Central memory CD8-positive, alpha-beta T cell (primary cell): ENCODE measurements around the gene PKP4.
A peak's percentile ranks its signal among the peaks of the same experiment; 100 is the strongest.

ENCODE experiments used
- ATAC-seq: fragments of 150-1000 bp; cut with Tn5 transposase; replicated peaks from 2 replicates; pipeline ENCODE4 v1.10.0; 2022; ENCODE audit warnings: mild to moderate bottlenecking, moderate FRiP score, moderate number of reproducible peaks; ENCODE audit not compliant: poor library complexity, severe bottlenecking; ENCODE audit errors: extremely low read depth
- DNase-seq, 2 donors: peaks; one replicate each; pipeline ENCODE4 v3.0.0; 2021; ENCODE audit warnings: low spot score in 2 of 2
- H3K27ac Mint-ChIP-seq: one replicate; pipeline ENCODE4 v1.8.0; 2022; ENCODE audit warnings: low read depth, mild to moderate bottlenecking, moderate library complexity, mixed read lengths
- H3K27me3 Mint-ChIP-seq: one replicate; pipeline ENCODE4 v1.8.0; 2022; ENCODE audit warnings: mixed read lengths
- H3K36me3 Mint-ChIP-seq: one replicate; pipeline ENCODE4 v1.8.0; 2022; ENCODE audit warnings: mild to moderate bottlenecking, moderate library complexity, mixed read lengths; ENCODE audit not compliant: insufficient read depth
- H3K4me1 Mint-ChIP-seq: one replicate; pipeline ENCODE4 v1.8.0; 2022; ENCODE audit warnings: mixed read lengths
- H3K4me3 Mint-ChIP-seq: one replicate; pipeline ENCODE4 v1.8.0; 2022; ENCODE audit warnings: mild to moderate bottlenecking, moderate library complexity, mixed read lengths
- H3K9me3 Mint-ChIP-seq: one replicate; pipeline ENCODE4 v1.8.0; 2022; ENCODE audit warnings: mixed read lengths

PKP4 gene

GRCh38 chr2:158507679-158508078 lies 50.9 kb downstream of the PKP4 start:
- Mint-ChIP-seq H3K9me3 (no peaks in the 10 kb centered on the region), H3K27ac (no peak overlapping the region), H3K27me3 (no peaks in the 10 kb centered on the region), H3K36me3 (no peaks in the 10 kb centered on the region), H3K4me1 (peaks cover 12% of the 10 kb centered on the region), H3K4me3 (no peak overlapping the region)
- ATAC-seq = no peak
- DNase-seq = no peak

DNA sequence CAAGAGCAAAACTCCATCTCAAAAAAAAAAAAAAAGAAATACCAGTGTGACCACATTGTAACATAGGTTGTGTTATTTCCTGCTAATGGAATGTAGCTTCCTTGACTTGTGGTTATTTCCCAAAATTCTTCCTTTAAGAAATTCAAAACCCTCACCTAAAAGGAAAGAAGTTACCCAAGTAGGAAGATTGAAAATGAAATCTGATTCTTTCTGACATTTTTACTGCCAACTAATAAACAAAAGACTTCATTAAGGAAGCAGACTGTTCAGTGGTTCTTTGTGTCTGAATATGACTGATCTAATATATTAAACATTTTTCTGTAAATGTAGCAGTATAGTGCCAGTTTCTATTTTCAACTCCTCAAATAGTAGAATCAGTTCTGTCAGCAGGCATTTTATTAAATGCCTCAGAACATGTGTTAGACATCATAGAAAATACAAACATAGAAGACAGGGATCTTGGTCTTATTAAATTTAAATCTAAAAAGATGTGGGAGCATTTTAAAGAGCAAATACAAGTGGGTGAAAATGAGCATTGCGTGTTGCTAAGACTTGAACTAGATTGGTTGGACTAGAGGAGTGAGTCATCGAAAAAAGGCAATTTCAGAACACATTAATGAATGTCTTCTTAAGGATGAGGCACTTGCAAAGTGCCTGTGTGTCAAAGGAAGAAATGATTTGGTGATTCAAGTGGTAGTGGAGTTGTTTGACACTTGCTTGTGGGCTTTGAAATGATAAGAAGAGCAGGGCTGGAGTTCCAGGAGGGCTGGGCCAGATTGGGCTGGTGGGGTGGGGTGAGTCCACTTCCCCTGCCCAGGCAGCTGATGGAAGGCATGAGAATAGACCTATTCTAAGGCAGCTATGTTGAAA lies 53.4 kb downstream of the PKP4 start:
- H3K9me3 Mint-ChIP-seq = no peaks in the 10 kb centered on the region
- no peaks in the 10 kb centered on the region for H3K27me3 Mint-ChIP-seq
- DNase-seq = no peak
- no peak overlapping the region for H3K27ac Mint-ChIP-seq
- H3K4me3 Mint-ChIP-seq = no peak overlapping the region
- ATAC-seq = no peak
- peaks cover 2% of the 10 kb centered on the region for H3K36me3 Mint-ChIP-seq
- peaks cover 12% of the 10 kb centered on the region for H3K4me1 Mint-ChIP-seq

DNA sequence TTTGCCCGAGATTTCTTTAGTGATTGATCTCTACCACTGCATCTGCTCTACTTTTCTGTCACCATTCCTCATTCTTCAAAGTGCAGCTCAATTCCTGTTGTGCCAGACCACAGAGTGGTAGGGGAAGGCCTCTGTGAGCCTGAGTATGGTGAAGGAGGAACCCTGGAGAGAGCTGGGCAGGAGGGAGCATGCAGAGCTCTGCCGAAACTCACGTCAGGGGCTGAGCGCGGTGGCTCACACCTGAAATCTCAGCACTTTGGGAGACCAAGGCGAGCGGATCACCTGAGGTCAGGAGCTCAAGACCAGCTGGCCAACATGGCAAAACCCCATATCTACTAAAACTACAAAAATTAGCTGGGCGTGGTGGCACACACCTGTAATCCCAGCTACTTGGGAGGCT lies 54.1 kb downstream of the PKP4 start:
- no peaks in the 10 kb centered on the region for H3K9me3 Mint-ChIP-seq
- DNase-seq (no peak), ATAC-seq (no peak)
- no peak overlapping the region for H3K4me3 Mint-ChIP-seq
- H3K36me3 Mint-ChIP-seq = peaks cover 2% of the 10 kb centered on the region
- no peaks in the 10 kb centered on the region for H3K27me3 Mint-ChIP-seq
- no peak overlapping the region for H3K27ac Mint-ChIP-seq
- peaks cover 6% of the 10 kb centered on the region for H3K4me1 Mint-ChIP-seq

DNA sequence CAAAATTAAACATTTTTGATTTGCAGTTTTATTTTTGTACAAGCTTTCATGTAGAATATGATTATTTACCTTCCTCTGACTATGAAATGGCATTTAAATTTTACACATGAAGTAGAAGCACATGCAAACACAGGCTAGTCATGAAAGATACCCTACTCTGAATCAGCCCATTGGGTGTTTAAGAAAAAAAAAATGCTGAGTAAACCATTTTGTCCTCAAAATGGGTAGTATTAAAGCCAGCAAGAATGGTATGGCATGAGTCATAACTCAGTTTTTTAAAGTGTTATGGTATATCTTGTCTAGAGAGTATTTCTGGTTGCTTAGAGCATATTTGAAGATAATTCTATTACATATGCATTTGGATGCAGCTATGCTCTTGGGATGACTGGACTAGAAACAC lies 55.0 kb downstream of the PKP4 start:
- no peak overlapping the region for H3K4me3 Mint-ChIP-seq
- no peak overlapping the region for H3K27ac Mint-ChIP-seq
- no peaks in the 10 kb centered on the region for H3K27me3 Mint-ChIP-seq
- DNase-seq (no peak), ATAC-seq (no peak)
- H3K36me3 Mint-ChIP-seq = peaks cover 2% of the 10 kb centered on the region
- peaks cover 6% of the 10 kb centered on the region for H3K4me1 Mint-ChIP-seq
- H3K9me3 Mint-ChIP-seq = no peaks in the 10 kb centered on the region

DNA sequence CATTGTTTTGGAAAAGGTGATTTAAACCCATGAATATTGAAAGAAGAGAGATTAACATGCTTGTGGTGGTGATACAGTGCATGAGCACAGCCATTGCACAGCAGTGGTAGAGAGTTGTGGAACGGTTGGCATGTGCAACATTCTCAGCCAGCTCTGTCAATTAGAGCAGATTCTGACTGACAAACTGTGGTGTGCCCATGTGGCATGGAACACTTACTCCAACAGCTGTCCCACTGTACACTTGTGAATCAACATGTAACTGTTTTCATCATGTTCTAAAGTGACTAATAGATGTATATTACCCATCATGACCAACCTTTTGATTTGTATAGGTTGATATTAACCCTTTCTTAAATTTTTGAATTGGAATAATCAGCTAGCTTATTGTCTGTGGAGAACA lies 55.6 kb downstream of the PKP4 start:
- Mint-ChIP-seq H3K4me1 (no peaks in the 10 kb centered on the region), H3K9me3 (no peaks in the 10 kb centered on the region), H3K27me3 (no peaks in the 10 kb centered on the region), H3K27ac (no peak overlapping the region), H3K36me3 (peaks cover 2% of the 10 kb centered on the region), H3K4me3 (no peak overlapping the region)
- ATAC-seq (no peak), DNase-seq (no peak)

GRCh38 chr2:158513841-158514240 lies 57.1 kb downstream of the PKP4 start:
- H3K9me3 Mint-ChIP-seq = no peaks in the 10 kb centered on the region
- no peaks in the 10 kb centered on the region for H3K4me1 Mint-ChIP-seq
- no peak for DNase-seq
- no peak for ATAC-seq
- no peaks in the 10 kb centered on the region for H3K27me3 Mint-ChIP-seq
- H3K4me3 Mint-ChIP-seq = no peak overlapping the region
- peaks cover 2% of the 10 kb centered on the region for H3K36me3 Mint-ChIP-seq
- H3K27ac Mint-ChIP-seq = no peak overlapping the region

DNA sequence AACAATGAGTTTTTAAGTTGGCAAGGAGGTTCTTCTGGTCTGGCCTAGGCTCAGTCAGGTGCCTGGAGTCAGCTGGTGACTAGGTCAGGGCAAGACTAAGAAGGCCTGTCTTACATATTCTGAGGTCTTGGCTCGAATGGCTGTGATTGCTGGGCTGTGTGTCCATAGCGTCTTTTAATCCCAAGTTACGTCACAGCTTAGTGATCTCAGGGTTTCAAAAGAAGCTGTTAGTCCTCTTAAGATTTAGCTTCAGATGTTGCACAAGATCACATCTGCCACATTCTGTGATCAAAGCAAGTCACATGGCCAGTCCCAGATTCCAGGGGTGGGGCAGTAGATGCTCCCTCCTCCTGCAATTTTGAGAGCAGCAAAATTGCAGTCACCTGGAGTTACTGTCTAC lies 61.3 kb downstream of the PKP4 start:
- Mint-ChIP-seq H3K4me1 (no peaks in the 10 kb centered on the region), H3K36me3 (peaks cover 2% of the 10 kb centered on the region), H3K4me3 (no peak overlapping the region), H3K27ac (no peak overlapping the region), H3K9me3 (no peaks in the 10 kb centered on the region), H3K27me3 (no peaks in the 10 kb centered on the region)
- DNase-seq (no peak), ATAC-seq (no peak)

DNA sequence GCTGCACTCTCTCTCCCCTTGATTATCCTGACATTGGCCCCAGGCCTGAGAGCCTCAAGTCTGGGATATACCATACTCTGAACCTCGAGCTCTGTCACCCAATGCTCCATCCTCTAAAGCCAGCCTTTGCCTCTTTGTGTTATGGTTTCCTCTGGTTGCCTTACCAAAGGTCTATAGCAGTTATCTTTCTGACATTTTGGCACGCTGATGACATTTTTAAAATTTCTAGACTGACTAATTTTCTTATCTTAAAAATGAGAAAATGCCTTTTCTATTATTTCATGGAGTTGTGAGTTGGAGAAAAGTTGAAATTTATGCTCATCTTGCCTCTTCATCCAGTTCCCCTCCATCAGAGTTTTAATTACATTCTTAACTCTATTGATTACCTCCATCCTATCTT lies 62.7 kb downstream of the PKP4 start:
- ATAC-seq (no peak), DNase-seq (no peak)
- Mint-ChIP-seq H3K27ac (peak overlapping the region; percentile 42), H3K27me3 (no peaks in the 10 kb centered on the region), H3K9me3 (no peaks in the 10 kb centered on the region), H3K4me3 (no peak overlapping the region), H3K36me3 (no peaks in the 10 kb centered on the region), H3K4me1 (no peaks in the 10 kb centered on the region)

DNA sequence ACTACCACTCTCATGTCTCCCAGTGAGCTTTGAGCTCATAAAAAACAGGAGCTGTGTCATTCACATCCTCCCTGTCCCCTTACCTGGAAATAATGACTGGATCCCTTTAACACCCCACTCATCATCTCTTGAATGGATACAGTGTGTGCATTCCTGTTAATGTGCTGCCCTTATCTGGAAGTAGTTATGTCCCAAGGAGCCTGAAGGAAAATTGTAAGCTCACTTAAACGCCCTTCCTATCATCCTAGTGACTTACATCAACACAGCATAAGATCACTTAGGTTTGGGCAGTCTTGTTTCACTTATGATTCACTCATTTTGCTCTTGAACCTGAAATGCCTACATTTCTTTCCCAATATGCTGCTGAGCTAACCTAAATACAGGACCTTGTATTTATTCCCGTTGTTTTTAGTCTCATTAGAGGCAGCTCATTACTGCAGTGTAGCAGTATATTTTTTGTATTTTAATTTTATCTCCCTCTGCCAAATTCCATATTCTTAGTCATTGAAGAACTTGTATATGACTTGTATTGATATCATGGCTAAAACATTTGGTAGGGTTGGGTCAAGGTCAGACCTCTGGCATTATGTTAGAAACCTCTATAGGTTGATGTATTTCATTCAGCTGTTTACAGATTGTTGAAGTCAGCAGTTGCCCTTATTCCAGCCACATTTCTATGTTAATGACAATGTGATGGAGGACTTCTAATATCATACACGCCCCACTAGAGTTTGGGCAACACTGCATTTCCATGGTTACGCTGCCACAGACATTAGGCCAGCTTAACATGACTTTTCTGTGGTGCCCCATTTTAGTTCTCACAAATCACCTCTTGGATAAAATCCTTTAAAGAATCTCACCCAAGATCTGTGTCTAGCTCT lies 72.9 kb downstream of the PKP4 start:
- H3K4me3 Mint-ChIP-seq = no peak overlapping the region
- no peaks in the 10 kb centered on the region for H3K27me3 Mint-ChIP-seq
- DNase-seq (no peak), ATAC-seq (no peak)
- H3K9me3 Mint-ChIP-seq = no peaks in the 10 kb centered on the region
- no peak overlapping the region for H3K27ac Mint-ChIP-seq
- H3K4me1 Mint-ChIP-seq = no peaks in the 10 kb centered on the region
- no peaks in the 10 kb centered on the region for H3K36me3 Mint-ChIP-seq

GRCh38 chr2:158530829-158531228 lies 74.1 kb downstream of the PKP4 start:
- Mint-ChIP-seq H3K27ac (no peak overlapping the region), H3K4me3 (no peak overlapping the region), H3K36me3 (no peaks in the 10 kb centered on the region), H3K4me1 (no peaks in the 10 kb centered on the region), H3K27me3 (no peaks in the 10 kb centered on the region), H3K9me3 (no peaks in the 10 kb centered on the region)
- ATAC-seq = no peak
- DNase-seq = no peak

DNA sequence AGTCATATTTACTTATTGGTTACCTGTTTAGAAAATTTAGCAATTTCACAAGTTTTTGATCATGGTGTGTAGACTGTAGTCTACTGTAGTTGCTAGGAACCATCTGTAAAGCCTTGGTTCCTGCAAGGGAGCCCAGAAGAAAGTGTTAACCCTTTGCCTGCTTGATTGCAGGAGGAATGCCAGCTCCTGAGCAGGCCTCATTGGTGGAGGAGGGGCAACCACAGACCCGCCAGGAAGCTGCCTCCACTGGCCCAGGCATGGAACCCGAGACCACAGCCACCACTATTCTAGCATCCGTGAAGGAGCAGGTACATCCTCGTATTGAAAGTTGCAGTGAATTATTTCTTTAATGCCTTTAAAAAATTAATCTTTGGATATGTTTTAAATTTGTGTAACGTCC lies 76.3 kb downstream of the PKP4 start:
- no peaks in the 10 kb centered on the region for H3K4me1 Mint-ChIP-seq
- no peak for ATAC-seq
- no peak for DNase-seq
- no peaks in the 10 kb centered on the region for H3K36me3 Mint-ChIP-seq
- H3K27me3 Mint-ChIP-seq = no peaks in the 10 kb centered on the region
- no peak overlapping the region for H3K27ac Mint-ChIP-seq
- H3K4me3 Mint-ChIP-seq = no peak overlapping the region
- no peaks in the 10 kb centered on the region for H3K9me3 Mint-ChIP-seq

DNA sequence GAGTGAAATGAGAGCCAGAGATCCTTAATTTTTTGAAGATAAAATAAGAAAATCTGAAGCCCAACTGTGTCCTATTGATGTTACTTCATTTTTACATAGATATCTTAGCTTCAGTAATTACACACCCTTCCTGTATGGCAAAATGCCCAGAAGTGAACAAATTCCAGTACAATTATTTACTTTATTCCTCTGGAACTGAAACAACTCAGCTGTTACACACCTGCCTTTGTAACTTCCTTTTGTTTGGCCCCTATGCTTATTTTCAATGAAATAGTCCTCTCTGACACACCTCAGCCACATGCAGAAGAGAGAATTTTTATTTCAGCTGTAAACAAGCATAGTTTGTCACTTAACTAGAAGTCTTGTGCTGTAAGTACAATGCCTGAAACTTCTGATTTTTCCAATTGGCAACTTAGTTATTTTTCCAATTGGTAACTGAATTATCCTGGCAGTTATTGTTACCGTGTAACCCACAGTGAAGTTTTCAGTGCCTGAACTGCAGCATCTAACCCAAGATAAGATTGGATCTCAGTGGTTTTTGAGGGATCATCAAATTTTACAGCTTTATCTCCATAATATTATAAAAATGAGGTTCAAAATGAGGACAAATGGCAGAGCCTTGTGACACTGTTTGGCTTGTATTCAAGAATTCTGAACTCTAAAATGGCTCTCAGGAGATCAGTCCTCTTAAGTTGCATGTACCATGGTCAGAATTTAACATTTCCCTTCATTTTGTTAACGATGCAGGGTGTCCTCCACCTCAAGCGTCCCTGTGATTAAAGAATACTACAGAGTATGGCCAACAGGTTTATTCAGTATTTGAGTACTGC lies 82.6 kb downstream of the PKP4 start:
- Mint-ChIP-seq H3K4me3 (no peak overlapping the region), H3K27me3 (no peaks in the 10 kb centered on the region), H3K27ac (no peak overlapping the region), H3K9me3 (no peaks in the 10 kb centered on the region), H3K4me1 (no peaks in the 10 kb centered on the region), H3K36me3 (no peaks in the 10 kb centered on the region)
- no peak for ATAC-seq
- no peak for DNase-seq
